IMR-90 (cell line): ENCODE measurements around the gene ZNF862. TPM values are rescaled to one million over a fixed set of nuclear protein-coding genes. Genes with fewer than 3 reads are reported as not detected.

Experiments
- ATAC-seq: fragments of 200-7000 bp; cut with Tn5 transposase; 2 replicates; pipeline ENCODE4 v1.9.1; 2020; ENCODE audit warnings: low read depth, mild to moderate bottlenecking, moderate library complexity
- BruUV-seq: library from RNA; stranded (reverse); fragments of 400-500 nt; replicated peaks from 2 replicates; lab custom pipeline; 2021; lab: Mats Ljungman, UMichigan
- CTCF ChIA-PET: fragments of 300-600 bp; formaldehyde crosslinking; extraction: SDS; loops from one replicate; lab custom pipeline; 2021; ENCODE audit warnings: antibody characterized with exemption; lab: Yijun Ruan, JAX
- POLR2A ChIA-PET: fragments of 300-600 bp; sonication (Branson Sonifier 250); formaldehyde crosslinking; loops from one replicate; lab custom pipeline; 2022; ENCODE audit warnings: antibody characterized with exemption; ENCODE audit not compliant: unreplicated experiment; lab: Charles Lee
- DNase-seq: peaks from one replicate; pipeline ENCODE4 v3.0.0; 2013
- H2AFZ ChIP-seq: replicated peaks from 2 replicates; pipeline ENCODE3; 2013; ENCODE audit warnings: low read length, mild to moderate bottlenecking; ENCODE audit not compliant: poor library complexity
- H2AK5ac ChIP-seq: 2 replicates; pipeline ENCODE4 v1.6.1; 2013; ENCODE audit warnings: low read depth, low read length, inconsistent platforms
- H2AK9ac ChIP-seq: replicated peaks from 2 replicates; pipeline ENCODE3; 2013; ENCODE audit warnings: mild to moderate bottlenecking, low read depth, low read length, moderate library complexity; ENCODE audit not compliant: poor library complexity
- H2BK120ac ChIP-seq: 2 replicates; pipeline ENCODE4 v1.6.1; 2013; ENCODE audit warnings: low read depth, low read length, inconsistent platforms
- H2BK15ac ChIP-seq: 3 replicates; pipeline ENCODE4 v1.6.1; 2013; ENCODE audit warnings: low read depth, low read length, inconsistent platforms
- H2BK20ac ChIP-seq: 2 replicates; pipeline ENCODE4 v1.6.1; 2013; ENCODE audit warnings: low read depth, mild to moderate bottlenecking, inconsistent platforms, low read length, moderate library complexity
- H2BK5ac ChIP-seq: 2 replicates; pipeline ENCODE4 v1.6.1; 2013; ENCODE audit warnings: mild to moderate bottlenecking, low read depth, low read length, inconsistent platforms; ENCODE audit not compliant: poor library complexity, severe bottlenecking
- H3K14ac ChIP-seq: replicated peaks from 2 replicates; pipeline ENCODE4 v1.6.1; 2013; ENCODE audit warnings: low read depth, low read length, inconsistent platforms
- H3K18ac ChIP-seq: 2 replicates; pipeline ENCODE4 v1.6.1; 2013; ENCODE audit warnings: low read depth, low read length, control low read depth
- H3K23ac ChIP-seq: 2 replicates; pipeline ENCODE4 v1.6.1; 2013; ENCODE audit warnings: low read depth, low read length, inconsistent platforms
- H3K27ac ChIP-seq: 2 replicates; pipeline ENCODE4 v1.5.1; 2013; ENCODE audit warnings: mild to moderate bottlenecking, control low read depth, low read length; ENCODE audit not compliant: insufficient read depth
- H3K27me3 ChIP-seq: 2 replicates; pipeline ENCODE4 v1.6.1; 2013; ENCODE audit warnings: low read length; ENCODE audit not compliant: control insufficient read depth, insufficient read depth
- H3K36me3 ChIP-seq: 2 replicates; pipeline ENCODE4 v1.6.1; 2013; ENCODE audit warnings: low read length, mixed read lengths; ENCODE audit not compliant: control insufficient read depth, insufficient read depth
- H3K4ac ChIP-seq: 2 replicates; pipeline ENCODE4 v1.6.1; 2013; ENCODE audit warnings: low read depth, low read length, inconsistent platforms
- H3K4me1 ChIP-seq: 2 replicates; pipeline ENCODE4 v1.6.1; 2013; ENCODE audit warnings: low read length, mixed read lengths; ENCODE audit not compliant: control insufficient read depth, insufficient read depth
- H3K4me2 ChIP-seq: 2 replicates; pipeline ENCODE4 v1.6.1; 2013; ENCODE audit warnings: low read depth, mild to moderate bottlenecking, control low read depth, low read length, moderate library complexity
- H3K4me3 ChIP-seq: 2 replicates; pipeline ENCODE4 v1.5.1; 2013; ENCODE audit warnings: low read depth, mild to moderate bottlenecking, control low read depth, low read length, moderate library complexity; ENCODE audit not compliant: insufficient read depth
- H3K56ac ChIP-seq: 2 replicates; pipeline ENCODE4 v1.6.1; 2013; ENCODE audit warnings: low read length, inconsistent platforms; ENCODE audit not compliant: insufficient read depth; ENCODE audit errors: extremely low read depth
- H3K79me1 ChIP-seq, 2 experiments: 2 replicates each; pipeline ENCODE4 v1.6.1; 2013; ENCODE audit warnings: low read length in 2 of 2, inconsistent platforms in 1 of 2, low read depth in 1 of 2
- H3K9ac ChIP-seq: 2 replicates; pipeline ENCODE4 v1.6.1; 2013; ENCODE audit warnings: low read depth, low read length, control low read depth
- H3K9me1 ChIP-seq: 2 replicates; pipeline ENCODE4 v1.6.1; 2013; ENCODE audit warnings: low read length, inconsistent platforms; ENCODE audit not compliant: insufficient read depth
- H3K9me3 ChIP-seq: 2 replicates; pipeline ENCODE4 v1.6.1; 2013; ENCODE audit warnings: low read length; ENCODE audit not compliant: control insufficient read depth, insufficient read depth
- H4K20me1 ChIP-seq: 2 replicates; pipeline ENCODE4 v1.6.1; 2013; ENCODE audit warnings: low read length, inconsistent platforms; ENCODE audit not compliant: insufficient read depth
- H4K5ac ChIP-seq: 2 replicates; pipeline ENCODE4 v1.6.1; 2013; ENCODE audit warnings: mild to moderate bottlenecking, low read depth, low read length, control low read depth
- H4K8ac ChIP-seq, 2 experiments: 2 replicates each; pipeline ENCODE4 v1.6.1; 2013; ENCODE audit warnings: low read depth in 2 of 2, low read length in 2 of 2, control low read depth in 1 of 2, inconsistent platforms in 1 of 2
- H4K91ac ChIP-seq: 2 replicates; pipeline ENCODE4 v1.6.1; 2013; ENCODE audit warnings: low read depth, low read length, inconsistent platforms; ENCODE audit not compliant: insufficient read depth
- BHLHE40 ChIP-seq: fragments of 150-350 bp; IDR thresholded peaks from 2 replicates; pipeline ENCODE4 v1.6.1; 2016; ENCODE audit warnings: mild to moderate bottlenecking, low read depth, low read length
- CEBPB ChIP-seq: IDR thresholded peaks from 2 replicates; pipeline ENCODE4 v1.6.1; 2012; ENCODE audit warnings: low read depth, low read length, improper control_type of control experiment
- CTCF ChIP-seq: conservative IDR thresholded peaks from 2 replicates; pipeline ENCODE4 v1.5.1; 2012; ENCODE audit warnings: mild to moderate bottlenecking, low read depth, low read length, improper control_type of control experiment
- FOS ChIP-seq: fragments of 150-350 bp; IDR thresholded peaks from 2 replicates; pipeline ENCODE4 v1.6.1; 2016; ENCODE audit warnings: low read depth, low read length
- MAFK ChIP-seq: IDR thresholded peaks from 2 replicates; pipeline ENCODE4 v1.6.1; 2012; ENCODE audit warnings: low read depth, low read length, improper control_type of control experiment
- MAZ ChIP-seq: IDR thresholded peaks from 2 replicates; pipeline ENCODE4 v1.6.1; 2012; ENCODE audit warnings: low read depth, mild to moderate bottlenecking, low read length, improper control_type of control experiment, moderate library complexity, borderline replicate concordance
- NFE2L2 ChIP-seq: fragments of 150-350 bp; IDR thresholded peaks from 2 replicates; pipeline ENCODE4 v1.6.1; 2016; ENCODE audit warnings: low read depth, mild to moderate bottlenecking, low read length
- RCOR1 ChIP-seq: IDR thresholded peaks from 2 replicates; pipeline ENCODE4 v1.6.1; 2012; ENCODE audit warnings: mild to moderate bottlenecking, low read length, improper control_type of control experiment; ENCODE audit not compliant: insufficient replicate concordance
- WGBS, 2 experiments: methylation state at CpG; one replicate each; pipeline versions ENCODE4 v1.1.5 to v1.1.7; 2013; ENCODE audit warnings: missing lambda C conversion rate in 2 of 2; ENCODE audit not compliant: insufficient read length in 1 of 2; ENCODE audit errors: extremely low coverage in 2 of 2; 5-methylcytosine and 5-hydroxymethylcytosine counted together
- dilution Hi-C: fragments of 300-500 bp; cut with HindIII; formaldehyde crosslinking; loops from one replicate; pipeline ENCODE4 v1.14.3; 2018; ENCODE audit warnings: low sequenced_read_pairs; ENCODE audit not compliant: unreplicated experiment
- in situ Hi-C: fragments of 300-500 bp; cut with MboI; formaldehyde crosslinking; loops from 3 replicates; pipeline ENCODE4 v1.14.3; 2019; ENCODE audit warnings: low sequenced_read_pairs, inconsistent platforms, mixed read lengths
- intact Hi-C: fragments of 100-400 bp; cut with micrococcal nuclease; formaldehyde crosslinking; loops from 2 replicates; pipeline ENCODE4 v1.10.0; 2022
- polyA plus RNA-seq, 3 experiments: library from polyadenylated mRNA; depleted of rRNA; stranded (reverse); fragments of >200 nt; gene quantifications; 2 replicates each; pipeline ENCODE4 v1.2.3, GENCODE V29; 2012; ENCODE audit warnings: low replicate concordance in 1 of 3
- total RNA-seq: library from RNA; depleted of rRNA; stranded (reverse); fragments of >200 nt; gene quantifications from 2 replicates; pipeline ENCODE4 v1.2.3, GENCODE V29; 2012

The ZNF862 gene
- total and polyA plus RNA-seq, 2 of the 4 experiments (the other 2 are of a cell fraction) = 5.9 to 10.8 TPM

GRCh38 chr7:149827089-149827981 is 10.8 kb upstream of the ZNF862 start:
- no peaks in the 10 kb centered on the region for H4K20me1 ChIP-seq
- TF ChIP-seq CTCF = no peak
- no peak for TF ChIP-seq MAFK
- TF ChIP-seq MAZ = no peak
- TF ChIP-seq RCOR1 = no peak
- TF ChIP-seq CEBPB = no peak
- no peak for TF ChIP-seq NFE2L2
- no peak for TF ChIP-seq FOS
- TF ChIP-seq BHLHE40 = no peak
- H3K4ac ChIP-seq = no peak overlapping the region
- no peaks in the 10 kb centered on the region for H3K9me3 ChIP-seq
- H3K4me3 ChIP-seq = no peak overlapping the region
- no peak overlapping the region for H4K5ac ChIP-seq
- H3K56ac ChIP-seq = no peak overlapping the region
- no peak overlapping the region for H3K9ac ChIP-seq
- no peak overlapping the region for H3K27ac ChIP-seq
- H3K79me1 ChIP-seq = no peaks in the 10 kb centered on the region
- in situ Hi-C loops (no loop called here), dilution Hi-C loops (no loop called here), intact Hi-C loops (no loop called here)
- H4K91ac ChIP-seq = no peak overlapping the region
- H3K27me3 ChIP-seq = peaks cover 18% of the 10 kb centered on the region; the same call in 1 of the 2 replicates
- no peaks in the 10 kb centered on the region for H3K4me1 ChIP-seq
- ChIA-PET POLR2A (no interaction called here), CTCF (interaction anchor here (1.0 kb wide), 1 partner anchor 20 kb away, joined by 4 read pairs; no protein-coding TSS in a partner anchor)
- no peak overlapping the region for H2BK5ac ChIP-seq
- no peak for ATAC-seq
- H2BK15ac ChIP-seq = no peak overlapping the region
- H2AK5ac ChIP-seq = no peak overlapping the region
- H2AFZ ChIP-seq = no peak overlapping the region
- no peaks in the 10 kb centered on the region for H3K36me3 ChIP-seq
- no peak overlapping the region for H3K4me2 ChIP-seq
- WGBS, 2 experiments = 71% methylated on average over 14 of the region's 23 CpGs; no CpG with 5 or more reads in 1 of the 2 experiments
- no peak overlapping the region for H4K8ac ChIP-seq
- H3K18ac ChIP-seq = no peak overlapping the region
- no peak overlapping the region for H2BK120ac ChIP-seq
- H2AK9ac ChIP-seq = no peak overlapping the region
- no peak overlapping the region for H3K23ac ChIP-seq
- H2BK20ac ChIP-seq = no peak overlapping the region
- no peaks in the 10 kb centered on the region for H3K9me1 ChIP-seq
- no peak overlapping the region for H3K14ac ChIP-seq
- no TSS peak for BruUV-seq
- no peak for DNase-seq
